Measurements from ENCODE around the gene TCN1. TPM values are rescaled to one million over a fixed set of nuclear protein-coding genes. Genes with fewer than 3 reads are reported as not detected.
"Not testable (repeated sequence)": the region's sequence is repeated elsewhere in the genome, so short reads cannot be mapped to it uniquely, and the experiment has no call there.

TCN1 gene
- not detected for total RNA-seq

- Mint-ChIP-seq H3K27ac (no peak within 1 kb of the TSS), H3K4me1 (ENCODE audit: low read depth) (no peaks in the 10 kb centered on the region), H3K4me3 (no peak within 1 kb of the TSS), H3K27me3 (ENCODE audit: low read depth) (peaks cover 17% of the 10 kb centered on the region), H3K36me3 (ENCODE audit: insufficient read depth in 2 of 2) (peaks cover 0 to under 1% of the 10 kb centered on the region in 2 donors), H3K9me3 (peaks cover 0 to 2% of the 10 kb centered on the region in 2 donors)
- no peak for DNase-seq
- no peak for ATAC-seq (replicated peaks in 1 of 2)
Measured at GRCh38 chr11:59866397-59866796, at the start of gene TCN1. TCN1 (minus strand) TSS chr11:59866487; CDS start chr11:59866470, 17 bp downstream.

GRCh38 chr11:59903569-59903968 lies 37.3 kb upstream of the TCN1 start:
- H3K4me1 Mint-ChIP-seq (ENCODE audit: low read depth); H3K27me3 Mint-ChIP-seq (ENCODE audit: low read depth); DNase-seq; ATAC-seq (replicated peaks in 1 of 2); H3K9me3 Mint-ChIP-seq; H3K4me3 Mint-ChIP-seq; H3K27ac Mint-ChIP-seq; H3K36me3 Mint-ChIP-seq (ENCODE audit: insufficient read depth in 2 of 2): not testable (repeated sequence)

GRCh38 chr11:59901306-59901705 lies 35.0 kb upstream of the TCN1 start:
- Mint-ChIP-seq H3K4me1 (ENCODE audit: low read depth) (no peaks in the 10 kb centered on the region), H3K36me3 (ENCODE audit: insufficient read depth in 2 of 2) (no peaks in the 10 kb centered on the region), H3K27me3 (ENCODE audit: low read depth) (no peaks in the 10 kb centered on the region), H3K9me3 (peaks cover 2 to 4% of the 10 kb centered on the region in 2 donors), H3K27ac (no peak overlapping the region), H3K4me3 (no peak overlapping the region)
- ATAC-seq (replicated peaks in 1 of 2) (no peak), DNase-seq (no peak)

GRCh38 chr11:59900366-59901126 lies 34.3 kb upstream of the TCN1 start:
- no peak for ATAC-seq (replicated peaks in 1 of 2)
- H3K27ac Mint-ChIP-seq, result no peak overlapping the region
- no peaks in the 10 kb centered on the region for H3K36me3 Mint-ChIP-seq (ENCODE audit: insufficient read depth in 2 of 2)
- peaks cover 2% of the 10 kb centered on the region for H3K27me3 Mint-ChIP-seq (ENCODE audit: low read depth)
- H3K9me3 Mint-ChIP-seq, result peaks cover 1 to 3% of the 10 kb centered on the region in 2 donors
- no peak overlapping the region for H3K4me3 Mint-ChIP-seq
- H3K4me1 Mint-ChIP-seq (ENCODE audit: low read depth), result no peaks in the 10 kb centered on the region
- DNase-seq, result no peak

GRCh38 chr11:59899532-59899931 lies 33.2 kb upstream of the TCN1 start:
- no peaks in the 10 kb centered on the region for H3K36me3 Mint-ChIP-seq (ENCODE audit: insufficient read depth in 2 of 2)
- ATAC-seq (replicated peaks in 1 of 2) (no peak), DNase-seq (no peak)
- peaks cover 0 to 1% of the 10 kb centered on the region in 2 donors for H3K9me3 Mint-ChIP-seq
- peaks cover 7% of the 10 kb centered on the region for H3K27me3 Mint-ChIP-seq (ENCODE audit: low read depth)
- no peak overlapping the region for H3K27ac Mint-ChIP-seq
- H3K4me1 Mint-ChIP-seq (ENCODE audit: low read depth), result no peaks in the 10 kb centered on the region
- no peak overlapping the region for H3K4me3 Mint-ChIP-seq

- no peaks in the 10 kb centered on the region for H3K36me3 Mint-ChIP-seq (ENCODE audit: insufficient read depth in 2 of 2)
- no peak overlapping the region for H3K27ac Mint-ChIP-seq
- H3K27me3 Mint-ChIP-seq (ENCODE audit: low read depth), result peaks cover 10% of the 10 kb centered on the region
- no peaks in the 10 kb centered on the region for H3K4me1 Mint-ChIP-seq (ENCODE audit: low read depth)
- no peak for ATAC-seq (replicated peaks in 1 of 2)
- H3K9me3 Mint-ChIP-seq, result peaks cover 0 to 1% of the 10 kb centered on the region in 2 donors
- no peak overlapping the region for H3K4me3 Mint-ChIP-seq
- DNase-seq, result no peak
Measured at GRCh38 chr11:59898650-59899049, 32.4 kb upstream of the TCN1 start.

- Mint-ChIP-seq H3K4me1 (ENCODE audit: low read depth) (no peaks in the 10 kb centered on the region), H3K27ac (no peak overlapping the region), H3K9me3 (peaks cover 0 to 1% of the 10 kb centered on the region in 2 donors), H3K27me3 (ENCODE audit: low read depth) (peaks cover 15% of the 10 kb centered on the region), H3K4me3 (no peak overlapping the region), H3K36me3 (ENCODE audit: insufficient read depth in 2 of 2) (no peaks in the 10 kb centered on the region)
- ATAC-seq (replicated peaks in 1 of 2) (no peak), DNase-seq (no peak)
Measured at GRCh38 chr11:59898046-59898445, 31.8 kb upstream of the TCN1 start.

- H3K27me3 Mint-ChIP-seq (ENCODE audit: low read depth), result peaks cover 28% of the 10 kb centered on the region
- H3K4me1 Mint-ChIP-seq (ENCODE audit: low read depth), result no peaks in the 10 kb centered on the region
- DNase-seq (no peak), ATAC-seq (replicated peaks in 1 of 2) (no peak)
- no peak overlapping the region for H3K4me3 Mint-ChIP-seq
- H3K9me3 Mint-ChIP-seq, result peaks cover 7 to 13% of the 10 kb centered on the region in 2 donors
- peaks cover 8% of the 10 kb centered on the region in 2 donors for H3K36me3 Mint-ChIP-seq (ENCODE audit: insufficient read depth in 2 of 2)
- no peak overlapping the region for H3K27ac Mint-ChIP-seq
Measured at GRCh38 chr11:59894616-59895015, 28.3 kb upstream of the TCN1 start.

- DNase-seq, result no peak
- H3K27me3 Mint-ChIP-seq (ENCODE audit: low read depth), result peaks cover 28% of the 10 kb centered on the region
- no peaks in the 10 kb centered on the region for H3K4me1 Mint-ChIP-seq (ENCODE audit: low read depth)
- H3K36me3 Mint-ChIP-seq (ENCODE audit: insufficient read depth in 2 of 2), result peaks cover 12 to 13% of the 10 kb centered on the region in 2 donors
- no peak overlapping the region for H3K27ac Mint-ChIP-seq
- H3K9me3 Mint-ChIP-seq, result peaks cover 12 to 21% of the 10 kb centered on the region in 2 donors
- no peak overlapping the region for H3K4me3 Mint-ChIP-seq
- ATAC-seq (replicated peaks in 1 of 2), result no peak
Measured at GRCh38 chr11:59891781-59892181, 25.5 kb upstream of the TCN1 start.

- DNase-seq; ATAC-seq (replicated peaks in 1 of 2); H3K27ac Mint-ChIP-seq; H3K4me3 Mint-ChIP-seq; H3K4me1 Mint-ChIP-seq (ENCODE audit: low read depth): not testable (repeated sequence)
- Mint-ChIP-seq H3K9me3 (peaks cover 12 to 24% of the 10 kb centered on the region in 2 donors), H3K36me3 (ENCODE audit: insufficient read depth in 2 of 2) (peaks cover 12 to 13% of the 10 kb centered on the region in 2 donors), H3K27me3 (ENCODE audit: low read depth) (peaks cover 13% of the 10 kb centered on the region)
Measured at GRCh38 chr11:59887156-59887555, 20.9 kb upstream of the TCN1 start.

- Mint-ChIP-seq H3K27ac (no peak overlapping the region), H3K4me1 (ENCODE audit: low read depth) (no peaks in the 10 kb centered on the region), H3K4me3 (no peak overlapping the region), H3K36me3 (ENCODE audit: insufficient read depth in 2 of 2) (peaks cover 0 to under 1% of the 10 kb centered on the region in 2 donors), H3K9me3 (peaks cover 0 to 12% of the 10 kb centered on the region in 2 donors), H3K27me3 (ENCODE audit: low read depth) (peaks cover 14% of the 10 kb centered on the region)
- ATAC-seq (replicated peaks in 1 of 2), result no peak
- no peak for DNase-seq
Measured at GRCh38 chr11:59883597-59883996, 17.3 kb upstream of the TCN1 start.

GRCh38 chr11:59879567-59879966 lies 13.3 kb upstream of the TCN1 start:
- no peak overlapping the region for H3K4me3 Mint-ChIP-seq
- peaks cover 34% of the 10 kb centered on the region for H3K27me3 Mint-ChIP-seq (ENCODE audit: low read depth)
- no peak for DNase-seq
- ATAC-seq (replicated peaks in 1 of 2), result no peak
- no peaks in the 10 kb centered on the region for H3K9me3 Mint-ChIP-seq
- no peaks in the 10 kb centered on the region for H3K36me3 Mint-ChIP-seq (ENCODE audit: insufficient read depth in 2 of 2)
- H3K27ac Mint-ChIP-seq, result no peak overlapping the region
- H3K4me1 Mint-ChIP-seq (ENCODE audit: low read depth), result no peaks in the 10 kb centered on the region

- Mint-ChIP-seq H3K27me3 (ENCODE audit: low read depth) (peaks cover 34% of the 10 kb centered on the region), H3K27ac (no peak within 1 kb of the TSS), H3K9me3 (no peaks in the 10 kb centered on the region), H3K4me1 (ENCODE audit: low read depth) (no peaks in the 10 kb centered on the region), H3K4me3 (no peak within 1 kb of the TSS), H3K36me3 (ENCODE audit: insufficient read depth in 2 of 2) (no peaks in the 10 kb centered on the region)
- DNase-seq, result no peak
- no peak for ATAC-seq (replicated peaks in 1 of 2)
Measured at GRCh38 chr11:59878575-59878974, 12.3 kb upstream of the TCN1 start, which contains the start of gene OOSP3. OOSP3 (plus strand) TSS chr11:59878782; CDS start chr11:59878809, 27 bp downstream.

GRCh38 chr11:59877784-59878183 lies 11.5 kb upstream of the TCN1 start:
- H3K27ac Mint-ChIP-seq, result no peak overlapping the region
- no peak overlapping the region for H3K4me3 Mint-ChIP-seq
- ATAC-seq (replicated peaks in 1 of 2), result no peak
- H3K27me3 Mint-ChIP-seq (ENCODE audit: low read depth), result peaks cover 34% of the 10 kb centered on the region
- no peaks in the 10 kb centered on the region for H3K9me3 Mint-ChIP-seq
- H3K36me3 Mint-ChIP-seq (ENCODE audit: insufficient read depth in 2 of 2), result no peaks in the 10 kb centered on the region
- DNase-seq, result no peak
- no peaks in the 10 kb centered on the region for H3K4me1 Mint-ChIP-seq (ENCODE audit: low read depth)
